ENCODE measurements around the gene KLF16.

Gene KLF16

GRCh38 chr19:1843646-1844394, 19.6 kb downstream of the KLF16 start:
- Histone ChIP-seq H3K9me3 (no peaks in the 10 kb centered on the region), H3K4me1 (peaks cover 7% of the 10 kb centered on the region), H3K4me3 (no peak overlapping the region), H3K27me3 (ENCODE audit: low read depth) (no peaks in the 10 kb centered on the region), H3K36me3 (replicated peaks) (peaks cover 7% of the 10 kb centered on the region)
- no peak for DNase-seq (ENCODE audit: low spot score in 2 of 2)
- in situ Hi-C loops (cut with MboI; ENCODE audit: low sequenced_read_pairs): no loop called here

- H3K9me3 ChIP-seq: no peaks in the 10 kb centered on the region
- no peaks in the 10 kb centered on the region for H3K27me3 ChIP-seq (ENCODE audit: low read depth)
- peaks cover 7% of the 10 kb centered on the region for H3K4me1 ChIP-seq
- no peak overlapping the region for H3K4me3 ChIP-seq
- in situ Hi-C loops (cut with MboI; ENCODE audit: low sequenced_read_pairs): no loop called here
- H3K36me3 ChIP-seq (replicated peaks): peaks cover 7% of the 10 kb centered on the region
- DNase-seq (ENCODE audit: low spot score in 2 of 2): no peak
Measured at GRCh38 chr19:1843116-1843515, 20.3 kb downstream of the KLF16 start.

- in situ Hi-C loops (cut with MboI; ENCODE audit: low sequenced_read_pairs): no loop called here
- Histone ChIP-seq H3K9me3 (no peaks in the 10 kb centered on the region), H3K36me3 (replicated peaks) (peaks cover 12% of the 10 kb centered on the region), H3K4me3 (no peak overlapping the region), H3K27me3 (ENCODE audit: low read depth) (no peaks in the 10 kb centered on the region), H3K4me1 (peaks cover 2% of the 10 kb centered on the region; the same call in 1 of the 2 replicates)
- no peak for DNase-seq (ENCODE audit: low spot score in 2 of 2)
Measured at GRCh38 chr19:1841209-1841924, 22.0 kb downstream of the KLF16 start.

- no peak overlapping the region for H3K4me3 ChIP-seq
- no peaks in the 10 kb centered on the region for H3K27me3 ChIP-seq (ENCODE audit: low read depth)
- in situ Hi-C loops (cut with MboI; ENCODE audit: low sequenced_read_pairs): no loop called here
- DNase-seq (ENCODE audit: low spot score in 2 of 2): peak in 1 of 2 experiments; percentile 53
- H3K4me1 ChIP-seq: peaks cover 2% of the 10 kb centered on the region; the same call in 1 of the 2 replicates
- H3K9me3 ChIP-seq: no peaks in the 10 kb centered on the region
- H3K36me3 ChIP-seq (replicated peaks): peaks cover 6% of the 10 kb centered on the region
Measured at GRCh38 chr19:1840541-1841115, 22.8 kb downstream of the KLF16 start.

GRCh38 chr19:1839658-1840540, 23.5 kb downstream of the KLF16 start:
- in situ Hi-C loops (cut with MboI; ENCODE audit: low sequenced_read_pairs): no loop called here
- Histone ChIP-seq H3K4me1 (peaks cover 2% of the 10 kb centered on the region; the same call in 1 of the 2 replicates), H3K9me3 (no peaks in the 10 kb centered on the region), H3K27me3 (ENCODE audit: low read depth) (no peaks in the 10 kb centered on the region), H3K4me3 (no peak overlapping the region), H3K36me3 (replicated peaks) (peaks cover 5% of the 10 kb centered on the region; the same call in 1 of the 2 replicates)
- DNase-seq (ENCODE audit: low spot score in 2 of 2): no peak

GRCh38 chr19:1837625-1838105, 25.7 kb downstream of the KLF16 start:
- Histone ChIP-seq H3K4me3 (no peak overlapping the region), H3K9me3 (no peaks in the 10 kb centered on the region), H3K4me1 (peaks cover 2% of the 10 kb centered on the region; the same call in 1 of the 2 replicates), H3K36me3 (replicated peaks) (peaks cover 5% of the 10 kb centered on the region; the same call in 1 of the 2 replicates), H3K27me3 (ENCODE audit: low read depth) (no peaks in the 10 kb centered on the region)
- DNase-seq (ENCODE audit: low spot score in 2 of 2): peak in 1 of 2 experiments; percentile 85
- in situ Hi-C loops (cut with MboI; ENCODE audit: low sequenced_read_pairs): no loop called here

GRCh38 chr19:1837222-1837565, 26.2 kb downstream of the KLF16 start:
- H3K36me3 ChIP-seq (replicated peaks): peaks cover 5% of the 10 kb centered on the region; the same call in 1 of the 2 replicates
- in situ Hi-C loops (cut with MboI; ENCODE audit: low sequenced_read_pairs): no loop called here
- DNase-seq (ENCODE audit: low spot score in 2 of 2): no peak
- no peaks in the 10 kb centered on the region for H3K9me3 ChIP-seq
- no peaks in the 10 kb centered on the region for H3K27me3 ChIP-seq (ENCODE audit: low read depth)
- H3K4me3 ChIP-seq: no peak overlapping the region
- peaks cover 2% of the 10 kb centered on the region; the same call in 1 of the 2 replicates for H3K4me1 ChIP-seq

- no peaks in the 10 kb centered on the region for H3K9me3 ChIP-seq
- no peaks in the 10 kb centered on the region for H3K27me3 ChIP-seq (ENCODE audit: low read depth)
- peaks cover 2% of the 10 kb centered on the region; the same call in 1 of the 2 replicates for H3K4me1 ChIP-seq
- H3K36me3 ChIP-seq (replicated peaks): peaks cover 5% of the 10 kb centered on the region; the same call in 1 of the 2 replicates
- in situ Hi-C loops (cut with MboI; ENCODE audit: low sequenced_read_pairs): no loop called here
- DNase-seq (ENCODE audit: low spot score in 2 of 2): no peak
- H3K4me3 ChIP-seq: no peak overlapping the region
Measured at GRCh38 chr19:1836458-1837221, 26.7 kb downstream of the KLF16 start.

- H3K27me3 ChIP-seq (ENCODE audit: low read depth): no peaks in the 10 kb centered on the region
- no peak for DNase-seq (ENCODE audit: low spot score in 2 of 2)
- peaks cover 9% of the 10 kb centered on the region; the same call in 1 of the 2 replicates for H3K36me3 ChIP-seq (replicated peaks)
- H3K4me3 ChIP-seq: no peak overlapping the region
- no peaks in the 10 kb centered on the region for H3K9me3 ChIP-seq
- H3K4me1 ChIP-seq: peaks cover 2% of the 10 kb centered on the region; the same call in 1 of the 2 replicates
- in situ Hi-C loops (cut with MboI; ENCODE audit: low sequenced_read_pairs): no loop called here
Measured at GRCh38 chr19:1833540-1833939, 29.8 kb downstream of the KLF16 start.

- Histone ChIP-seq H3K27me3 (ENCODE audit: low read depth) (no peaks in the 10 kb centered on the region), H3K9me3 (no peaks in the 10 kb centered on the region), H3K4me3 (no peak overlapping the region), H3K36me3 (replicated peaks) (peaks cover 8% of the 10 kb centered on the region; the same call in 1 of the 2 replicates), H3K4me1 (no peaks in the 10 kb centered on the region)
- no peak for DNase-seq (ENCODE audit: low spot score in 2 of 2)
- in situ Hi-C loops (cut with MboI; ENCODE audit: low sequenced_read_pairs): no loop called here
Measured at GRCh38 chr19:1832046-1832663, 31.2 kb downstream of the KLF16 start.

GRCh38 chr19:1830978-1831377, 32.4 kb downstream of the KLF16 start:
- in situ Hi-C loops (cut with MboI; ENCODE audit: low sequenced_read_pairs): no loop called here
- H3K36me3 ChIP-seq (replicated peaks): peaks cover 8% of the 10 kb centered on the region; the same call in 1 of the 2 replicates
- no peaks in the 10 kb centered on the region for H3K9me3 ChIP-seq
- no peak for DNase-seq (ENCODE audit: low spot score in 2 of 2)
- H3K27me3 ChIP-seq (ENCODE audit: low read depth): no peaks in the 10 kb centered on the region
- no peaks in the 10 kb centered on the region for H3K4me1 ChIP-seq
- H3K4me3 ChIP-seq: no peak overlapping the region

- in situ Hi-C loops (cut with MboI; ENCODE audit: low sequenced_read_pairs): no loop called here
- no peak for DNase-seq (ENCODE audit: low spot score in 2 of 2)
- no peaks in the 10 kb centered on the region for H3K9me3 ChIP-seq
- H3K36me3 ChIP-seq (replicated peaks): 0 out of 2 replicates have a peak, but pooled peaks cover 10% of the 10 kb centered on the region
- H3K4me3 ChIP-seq: no peak overlapping the region
- H3K27me3 ChIP-seq (ENCODE audit: low read depth): no peaks in the 10 kb centered on the region
- H3K4me1 ChIP-seq: no peaks in the 10 kb centered on the region
Measured at GRCh38 chr19:1830568-1830967, 32.8 kb downstream of the KLF16 start.
